KMS-11 (cell line): ENCODE results near the gene TNFRSF11A.

Source experiments
- H2AFZ ChIP-seq: fragments of 200-600 bp; sonication (generic); 2 replicates; pipeline ENCODE4 v1.6.1; 2016; ENCODE audit warnings: antibody characterized with exemption, mixed run types, low read depth
- H3K27ac ChIP-seq: fragments of 200-600 bp; sonication (generic); 2 replicates; pipeline ENCODE4 v1.6.1; 2016; ENCODE audit warnings: mild to moderate bottlenecking, mixed run types
- H3K27me3 ChIP-seq: fragments of 200-600 bp; sonication (generic); 2 replicates; pipeline ENCODE4 v1.6.1; 2017; ENCODE audit warnings: mild to moderate bottlenecking, low read depth, mixed run types, moderate library complexity; ENCODE audit not compliant: insufficient read depth
- H3K36me3 ChIP-seq: fragments of 200-600 bp; sonication (generic); 2 replicates; pipeline ENCODE4 v1.6.1; 2017; ENCODE audit warnings: mild to moderate bottlenecking, mixed run types; ENCODE audit not compliant: insufficient read depth
- H3K4me1 ChIP-seq: fragments of 200-600 bp; sonication (generic); 2 replicates; pipeline ENCODE4 v1.6.1; 2016; ENCODE audit warnings: mild to moderate bottlenecking, low read depth, mixed run types; ENCODE audit not compliant: poor library complexity, severe bottlenecking
- H3K4me2 ChIP-seq: fragments of 200-600 bp; sonication (generic); 2 replicates; pipeline ENCODE4 v1.7.0; 2016; ENCODE audit warnings: mild to moderate bottlenecking, mixed run types
- H3K4me3 ChIP-seq: fragments of 200-600 bp; sonication (generic); IDR thresholded peaks from 2 replicates; pipeline ENCODE4 v1.6.1; 2017; ENCODE audit warnings: low read depth, low read length, mixed read lengths; ENCODE audit not compliant: insufficient read depth
- H3K79me2 ChIP-seq: fragments of 200-600 bp; sonication (generic); 2 replicates; pipeline ENCODE4 v1.6.1; 2016; ENCODE audit warnings: low read depth, mixed run types; ENCODE audit not compliant: insufficient read depth
- H3K9ac ChIP-seq: fragments of 200-600 bp; sonication (generic); 2 replicates; pipeline ENCODE4 v1.6.1; 2016; ENCODE audit warnings: mild to moderate bottlenecking, mixed run types
- H4K20me1 ChIP-seq: fragments of 200-600 bp; sonication (generic); 2 replicates; pipeline ENCODE4 v1.6.1; 2016; ENCODE audit warnings: mild to moderate bottlenecking, mixed run types; ENCODE audit not compliant: insufficient read depth
- CTCF ChIP-seq: fragments of 200-600 bp; sonication (generic); conservative IDR thresholded peaks from 2 replicates; pipeline ENCODE4 v1.6.1; 2017; ENCODE audit warnings: low read depth, mild to moderate bottlenecking, antibody characterized with exemption, low read length, moderate library complexity, mixed read lengths

The TNFRSF11A gene

GRCh38 chr18:62387257-62387656, 62.1 kb downstream of the TNFRSF11A start:
- Histone ChIP-seq H3K4me1 (no peaks in the 10 kb centered on the region), H3K27me3 (no peaks in the 10 kb centered on the region), H3K4me2 (no peak overlapping the region), H3K36me3 (no peaks in the 10 kb centered on the region), H4K20me1 (no peaks in the 10 kb centered on the region), H3K4me3 (no peak overlapping the region), H3K27ac (no peak overlapping the region), H2AFZ (no peak overlapping the region), H3K79me2 (no peaks in the 10 kb centered on the region), H3K9ac (no peak overlapping the region)
- no peak for TF ChIP-seq CTCF

GRCh38 chr18:62388855-62389760, 64.0 kb downstream of the TNFRSF11A start:
- Histone ChIP-seq H3K9ac (no peak overlapping the region), H3K79me2 (no peaks in the 10 kb centered on the region), H2AFZ (no peak overlapping the region), H3K4me2 (no peak overlapping the region), H3K36me3 (no peaks in the 10 kb centered on the region), H3K27me3 (no peaks in the 10 kb centered on the region), H3K4me1 (no peaks in the 10 kb centered on the region), H4K20me1 (no peaks in the 10 kb centered on the region), H3K4me3 (no peak overlapping the region), H3K27ac (no peak overlapping the region)
- TF ChIP-seq CTCF, result no peak

GRCh38 chr18:62389761-62390481, 64.8 kb downstream of the TNFRSF11A start:
- Histone ChIP-seq H3K4me1 (no peaks in the 10 kb centered on the region), H3K36me3 (no peaks in the 10 kb centered on the region), H3K9ac (no peak overlapping the region), H4K20me1 (no peaks in the 10 kb centered on the region), H3K27me3 (no peaks in the 10 kb centered on the region), H3K27ac (no peak overlapping the region), H3K79me2 (no peaks in the 10 kb centered on the region), H3K4me2 (no peak overlapping the region), H2AFZ (no peak overlapping the region), H3K4me3 (no peak overlapping the region)
- TF ChIP-seq CTCF, result no peak

- Histone ChIP-seq H3K27me3 (no peaks in the 10 kb centered on the region), H3K4me3 (no peak overlapping the region), H3K79me2 (no peaks in the 10 kb centered on the region), H2AFZ (no peak overlapping the region), H3K27ac (no peak overlapping the region), H3K4me1 (no peaks in the 10 kb centered on the region), H3K36me3 (no peaks in the 10 kb centered on the region), H4K20me1 (no peaks in the 10 kb centered on the region), H3K4me2 (no peak overlapping the region), H3K9ac (no peak overlapping the region)
- no peak for TF ChIP-seq CTCF
These were observed 69.1 kb downstream of the TNFRSF11A start for GRCh38 chr18:62394006-62394763.
